ENCODE data around the gene CTNND2. TPM values are rescaled to one million over a fixed set of nuclear protein-coding genes. Genes with fewer than 3 reads are reported as not detected.

Gene CTNND2
- total RNA-seq, 1 donor, result 1.9 TPM

DNA sequence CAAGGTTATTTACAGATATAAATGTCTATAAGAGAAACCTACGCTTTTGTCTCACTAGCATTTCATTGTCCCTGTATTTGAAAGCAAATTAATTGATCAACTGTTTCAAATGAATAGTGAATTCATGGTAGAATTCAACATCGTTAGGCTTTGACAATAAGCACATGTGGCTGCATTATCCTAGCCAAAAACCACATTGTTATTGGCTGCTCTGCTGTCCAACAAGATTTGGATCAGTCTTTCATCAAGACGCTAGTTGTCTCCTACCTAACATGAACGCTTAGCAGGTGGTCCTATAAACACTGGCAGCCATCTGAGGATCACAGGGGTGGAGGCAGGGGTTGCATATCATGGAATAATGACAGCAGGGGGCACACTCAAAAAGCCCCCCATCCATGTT is 455.0 kb downstream of the CTNND2 start:
- TF ChIP-seq, protein P1, sequence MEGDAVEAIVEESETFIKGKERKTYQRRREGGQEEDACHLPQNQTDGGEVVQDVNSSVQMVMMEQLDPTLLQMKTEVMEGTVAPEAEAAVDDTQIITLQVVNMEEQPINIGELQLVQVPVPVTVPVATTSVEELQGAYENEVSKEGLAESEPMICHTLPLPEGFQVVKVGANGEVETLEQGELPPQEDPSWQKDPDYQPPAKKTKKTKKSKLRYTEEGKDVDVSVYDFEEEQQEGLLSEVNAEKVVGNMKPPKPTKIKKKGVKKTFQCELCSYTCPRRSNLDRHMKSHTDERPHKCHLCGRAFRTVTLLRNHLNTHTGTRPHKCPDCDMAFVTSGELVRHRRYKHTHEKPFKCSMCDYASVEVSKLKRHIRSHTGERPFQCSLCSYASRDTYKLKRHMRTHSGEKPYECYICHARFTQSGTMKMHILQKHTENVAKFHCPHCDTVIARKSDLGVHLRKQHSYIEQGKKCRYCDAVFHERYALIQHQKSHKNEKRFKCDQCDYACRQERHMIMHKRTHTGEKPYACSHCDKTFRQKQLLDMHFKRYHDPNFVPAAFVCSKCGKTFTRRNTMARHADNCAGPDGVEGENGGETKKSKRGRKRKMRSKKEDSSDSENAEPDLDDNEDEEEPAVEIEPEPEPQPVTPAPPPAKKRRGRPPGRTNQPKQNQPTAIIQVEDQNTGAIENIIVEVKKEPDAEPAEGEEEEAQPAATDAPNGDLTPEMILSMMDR (IDR thresholded peaks at IDR 0.05; ENCODE audit: insufficient read depth, low read length), result no peak
- no peak overlapping the region for H3K4me3 ChIP-seq (ENCODE audit: low read depth, low read length)
- DNase-seq (ENCODE audit: low read depth), result no peak

DNA sequence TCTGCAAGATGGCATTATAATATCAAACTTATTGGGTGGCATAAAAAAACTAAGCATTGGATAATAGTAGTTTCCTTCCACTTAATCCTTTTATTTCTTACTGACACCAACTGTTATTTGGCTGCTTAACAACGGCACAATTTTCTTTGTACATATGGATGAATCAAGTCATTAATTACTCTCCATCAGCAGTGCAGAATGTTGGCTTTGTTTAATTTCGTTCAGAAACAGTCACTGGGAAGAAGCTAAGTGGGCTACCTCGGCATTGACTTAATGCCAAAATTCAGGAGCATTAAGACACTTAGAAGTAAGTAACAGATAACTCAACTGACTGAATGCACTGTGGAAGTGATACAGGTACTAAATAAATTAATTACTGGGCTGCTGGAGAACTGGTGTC is 460.4 kb downstream of the CTNND2 start:
- no peak for DNase-seq (ENCODE audit: low read depth)
- TF ChIP-seq, protein P1 (IDR thresholded peaks at IDR 0.05; ENCODE audit: insufficient read depth, low read length), result no peak
- no peak overlapping the region for H3K4me3 ChIP-seq (ENCODE audit: low read depth, low read length)

DNA sequence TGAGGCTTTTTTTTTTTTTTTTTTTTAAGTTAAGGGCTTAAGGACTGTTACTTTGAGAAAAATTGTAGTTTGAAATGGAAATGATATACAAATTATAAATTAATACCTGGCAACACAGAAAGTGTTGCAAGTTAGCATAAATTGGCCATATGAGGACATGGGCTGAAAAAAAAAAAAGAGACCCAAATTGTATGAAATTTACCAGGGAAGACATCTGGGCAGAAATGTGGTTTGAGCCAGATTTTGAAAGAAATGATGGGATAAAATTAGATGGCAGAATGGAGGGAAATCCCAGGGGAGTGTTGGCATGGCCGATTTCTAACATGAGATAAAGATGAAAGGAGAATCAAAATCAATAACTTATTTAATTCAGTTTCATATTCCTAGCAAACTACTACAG is 472.1 kb downstream of the CTNND2 start:
- no peak for DNase-seq (ENCODE audit: low read depth)
- TF ChIP-seq, protein P1 (IDR thresholded peaks at IDR 0.05; ENCODE audit: insufficient read depth, low read length), result no peak

DNA sequence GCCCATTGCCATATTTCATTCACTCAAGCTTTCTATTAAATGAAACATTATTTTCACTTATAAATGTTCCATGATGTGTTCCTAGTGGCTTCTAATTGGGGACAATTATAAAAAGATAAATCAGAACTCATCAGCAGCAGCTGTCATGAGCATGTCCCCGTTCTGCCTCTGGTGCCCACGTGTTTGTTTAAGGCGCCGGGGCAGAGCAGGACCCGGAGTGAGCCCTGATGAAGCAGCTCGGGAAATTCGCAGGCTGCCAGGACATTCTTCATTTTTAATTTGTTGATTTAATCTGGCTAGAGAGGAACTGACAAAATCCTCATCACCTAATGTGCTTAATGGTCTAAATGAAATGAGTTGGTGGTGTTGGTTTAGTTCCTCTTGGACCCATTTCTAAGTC is 475.0 kb downstream of the CTNND2 start:
- H3K4me3 ChIP-seq (ENCODE audit: low read depth, low read length), result no peak overlapping the region
- DNase-seq (ENCODE audit: low read depth), result no peak
- TF ChIP-seq, protein P1 (IDR thresholded peaks at IDR 0.05; ENCODE audit: insufficient read depth, low read length), result no peak

More for the DNA sequence above, 472.1 kb downstream of the CTNND2 start:
- no peak overlapping the region for H3K4me3 ChIP-seq (ENCODE audit: low read depth, low read length)

DNA sequence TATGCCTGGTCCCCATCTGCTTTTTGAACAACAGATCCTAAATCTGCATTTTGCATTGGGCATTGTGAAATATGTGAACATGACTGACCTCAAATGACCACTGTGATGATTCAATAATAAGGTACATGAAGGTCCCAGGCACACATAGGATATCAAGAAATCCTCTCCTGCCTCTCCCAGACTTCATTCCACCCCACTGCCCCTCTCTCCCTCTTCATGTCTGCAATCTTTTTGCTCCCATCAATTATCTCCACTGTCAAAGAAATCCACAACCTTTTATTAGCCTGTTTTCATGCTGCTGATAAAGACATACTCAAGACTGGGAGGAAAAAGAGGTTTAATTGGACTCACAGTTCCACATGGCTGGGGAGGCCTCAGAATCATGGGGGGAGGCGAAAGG is 476.7 kb downstream of the CTNND2 start:
- TF ChIP-seq, protein P1 (IDR thresholded peaks at IDR 0.05; ENCODE audit: insufficient read depth, low read length), result no peak
- no peak for DNase-seq (ENCODE audit: low read depth)
- no peak overlapping the region for H3K4me3 ChIP-seq (ENCODE audit: low read depth, low read length)

DNA sequence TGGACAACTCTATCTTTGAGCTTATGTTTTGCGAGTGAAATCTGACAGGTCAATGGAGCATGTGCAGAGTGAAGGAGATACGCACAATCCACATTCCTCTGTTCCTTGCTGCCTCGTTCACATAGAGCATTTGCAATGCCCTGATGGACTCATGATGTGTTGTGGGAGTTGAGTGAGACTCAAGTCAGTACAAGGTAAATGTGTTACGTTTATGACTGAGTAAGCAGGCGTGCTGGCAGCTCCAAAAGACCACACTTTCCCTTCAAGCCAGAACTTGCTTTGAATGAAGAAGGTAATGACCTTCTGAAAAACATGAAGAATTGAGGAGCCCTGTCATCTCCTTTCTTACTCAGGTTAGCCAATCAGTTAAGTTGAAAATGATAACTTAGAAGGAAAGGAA is 477.8 kb downstream of the CTNND2 start:
- no peak overlapping the region for H3K4me3 ChIP-seq (ENCODE audit: low read depth, low read length)
- DNase-seq (ENCODE audit: low read depth), result no peak
- TF ChIP-seq, protein P1 (IDR thresholded peaks at IDR 0.05; ENCODE audit: insufficient read depth, low read length), result no peak

DNA sequence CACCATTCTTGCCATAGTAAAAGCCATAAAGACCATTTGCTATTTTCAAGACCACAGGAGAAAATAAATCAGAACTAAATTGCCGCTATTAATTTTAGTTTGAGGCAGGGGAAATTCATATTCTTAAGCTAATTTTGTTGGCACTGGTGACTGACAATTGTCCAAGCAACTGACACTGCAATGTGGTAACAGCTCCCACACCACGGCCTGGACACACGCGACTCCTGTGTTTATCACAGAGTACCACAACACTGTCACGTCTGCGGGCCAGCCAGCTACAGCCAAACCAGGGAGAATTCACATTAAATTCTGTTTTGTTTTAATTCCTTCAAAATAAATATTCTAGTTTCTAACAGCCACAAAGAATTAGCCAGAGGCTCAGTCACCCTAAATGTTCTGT is 481.9 kb downstream of the CTNND2 start:
- DNase-seq (ENCODE audit: low read depth), result no peak
- no peak overlapping the region for H3K4me3 ChIP-seq (ENCODE audit: low read depth, low read length)
- TF ChIP-seq, protein P1 (IDR thresholded peaks at IDR 0.05; ENCODE audit: insufficient read depth, low read length), result no peak
